HepG2 (cell line): ENCODE measurements around the gene LAMC1. TPM values are rescaled to one million over a fixed set of nuclear protein-coding genes. Genes with fewer than 3 reads are reported as not detected.

Experiments used
- ATAC-seq: fragments of 200-7000 bp; cut with Tn5 transposase; 3 replicates; pipeline ENCODE4 v1.9.1; 2020; ENCODE audit warnings: mild to moderate bottlenecking, moderate library complexity
- BruUV-seq: library from RNA; stranded (reverse); fragments of 400-500 nt; replicated peaks from 2 replicates; lab custom pipeline; 2021; lab: Mats Ljungman, UMichigan
- CTCF ChIA-PET: fragments of 300-600 bp; formaldehyde crosslinking; extraction: SDS; loops from one replicate; lab custom pipeline; 2021; ENCODE audit warnings: low total read pairs, inconsistent platforms, low intra/inter-chr PET ratio; lab: Yijun Ruan, JAX
- POLR2A ChIA-PET: fragments of 350-600 bp; sonication (Branson Sonifier 250); formaldehyde crosslinking; loops from one replicate; lab custom pipeline; 2020; ENCODE audit warnings: antibody characterized with exemption, inconsistent platforms; lab: Yijun Ruan, JAX
- DNase-seq: peaks from one replicate; pipeline ENCODE4 v3.0.0-alpha.2; 2015; ENCODE audit warnings: low spot score
- FAIRE-seq: peaks from 3 replicates; lab custom pipeline; 2011; peaks lifted over from hg19 to GRCh38; lab: Jason Lieb, UNC
- H2AFZ ChIP-seq: one replicate; pipeline ENCODE4 v1.6.1; 2011; ENCODE audit warnings: low read length, inconsistent platforms
- H3K27ac ChIP-seq: fragments of 300-600 bp; 3 replicates; pipeline ENCODE4 v1.8.0; 2011; ENCODE audit warnings: mixed run types, mild to moderate bottlenecking, mixed read lengths, low read length, inconsistent platforms; ENCODE audit not compliant: insufficient read depth; ENCODE audit errors: extremely low read length
- H3K27me3 ChIP-seq, 2 experiments: fragments of 200-600 bp in 1 of 2; 2 replicates in 1 of 2; 3 replicates in 1 of 2; pipeline versions ENCODE4 v1.6.0 to v1.8.0; 2011; ENCODE audit warnings: low read length in 2 of 2, mild to moderate bottlenecking in 2 of 2, moderate library complexity in 2 of 2, inconsistent platforms in 1 of 2; ENCODE audit not compliant: insufficient read depth in 2 of 2, control insufficient read depth in 1 of 2
- H3K36me3 ChIP-seq, 2 experiments: fragments of 200-600 bp in 1 of 2; replicated peaks in 1 of 2; 2 replicates in 1 of 2; 3 replicates in 1 of 2; pipeline versions ENCODE4 v1.5.1 to v1.8.0; 2011; ENCODE audit warnings: low read length in 2 of 2, inconsistent platforms in 1 of 2; ENCODE audit not compliant: insufficient read depth in 2 of 2, control insufficient read depth in 1 of 2
- H3K4me1 ChIP-seq: 2 replicates; pipeline ENCODE4 v1.5.1; 2012; ENCODE audit warnings: low read length, inconsistent platforms; ENCODE audit not compliant: insufficient read depth
- H3K4me2 ChIP-seq: 2 replicates; pipeline ENCODE4 v1.6.0; 2011; ENCODE audit warnings: low read depth, low read length, inconsistent platforms
- H3K4me3 ChIP-seq, 3 experiments: fragments of 200-600 bp in 1 of 3; sonication (generic), shearing (Covaris generic) in 1 of 3; replicated peaks in 1 of 3; 2 replicates each; pipeline ENCODE4 v1.5.1; 2011 to 2016; ENCODE audit warnings: low read length in 3 of 3, inconsistent platforms in 2 of 3, low read depth in 2 of 3, mild to moderate bottlenecking in 2 of 3, control low read depth in 1 of 3, mixed read lengths in 1 of 3; ENCODE audit not compliant: insufficient read depth in 1 of 3
- H3K79me2 ChIP-seq: one replicate; pipeline ENCODE4 v1.6.1; 2011; ENCODE audit warnings: low read length, inconsistent platforms; ENCODE audit not compliant: insufficient read depth
- H3K9ac ChIP-seq: 2 replicates; pipeline ENCODE4 v1.6.0; 2011; ENCODE audit warnings: mild to moderate bottlenecking, low read depth, low read length, inconsistent platforms; ENCODE audit not compliant: insufficient read depth
- H3K9me3 ChIP-seq: 2 replicates; pipeline ENCODE4 v1.5.1; 2012; ENCODE audit warnings: mild to moderate bottlenecking, low read length
- H4K20me1 ChIP-seq: 2 replicates; pipeline ENCODE4 v1.6.0; 2011; ENCODE audit warnings: inconsistent platforms, mild to moderate bottlenecking, low read length, moderate library complexity; ENCODE audit not compliant: insufficient read depth
- ATF7 ChIP-seq, 2 experiments: fragments of 450-650 bp in 1 of 2; sonication (generic) in 1 of 2; formaldehyde crosslinking in 1 of 2; IDR thresholded peaks; 2 replicates each; pipeline versions ENCODE4 v1.4.0 to v1.6.1; 2016 to 2020; ENCODE audit warnings: antibody characterized with exemption in 1 of 2, mild to moderate bottlenecking in 1 of 2, missing genetic modification reagents in 1 of 2
- THYN1 ChIP-seq: sonication (generic); formaldehyde crosslinking; IDR thresholded peaks from 2 replicates; pipeline ENCODE4 v1.8.1; 2023; ENCODE audit warnings: low read depth, mild to moderate bottlenecking, moderate library complexity, missing genetic modification reagents, borderline replicate concordance
- ZKSCAN1 ChIP-seq: fragments of 150-350 bp; IDR thresholded peaks from 2 replicates; pipeline ENCODE4 v1.6.1; 2014; ENCODE audit warnings: low read length
- ZNF800 ChIP-seq: sonication (generic); formaldehyde crosslinking; IDR thresholded peaks from 2 replicates; pipeline ENCODE4 v1.4.0; 2020; ENCODE audit warnings: missing genetic modification reagents
- whole genome bisulfite sequencing: methylation state at CpG from one replicate; pipeline ENCODE4 v1.1.6; 2017; ENCODE audit warnings: low lambda C conversion rate; 5-methylcytosine and 5-hydroxymethylcytosine counted together
- in situ Hi-C: cut with HindIII; loops from 2 replicates; pipeline ENCODE4 v1.10.0; 2017; ENCODE audit warnings: low pct_unique_long_range_greater_than_20kb; ENCODE audit not compliant: extremely low pct_ligation_motif_present
- intact Hi-C: fragments of 100-400 bp; cut with micrococcal nuclease; formaldehyde crosslinking; loops from one replicate; pipeline ENCODE4 v1.10.0; 2022; ENCODE audit not compliant: unreplicated experiment
- polyA plus RNA-seq, 8 experiments: library from polyadenylated mRNA; depleted of rRNA in 3 of 8; stranded (reverse) in 7 of 8; unstranded in 1 of 8; fragments of >200 nt; fragmentation: Illumina TruSeq in 4 of 8; extraction: Trizol in 4 of 8; gene quantifications; 2 replicates each; pipeline versions ENCODE4 v1.2.1 to v1.2.3, GENCODE V29; 2011 to 2016; ENCODE audit warnings: low read depth in 4 of 8, missing spikeins in 1 of 8, mixed read lengths in 1 of 8; ENCODE audit not compliant: insufficient read depth in 1 of 8
- total RNA-seq, 5 experiments: library from RNA; depleted of rRNA; stranded (reverse); fragments of >200 nt; fragmentation: Illumina TruSeq; extraction: Trizol; gene quantifications; 2 replicates each; pipeline ENCODE4 v1.2.3, GENCODE V29; 2016; ENCODE audit warnings: low read depth in 1 of 5
- TF ChIP-seq, protein P1 (sequence below): sonication (generic); formaldehyde crosslinking; IDR thresholded peaks from 2 replicates; pipeline ENCODE4 v1.4.0; 2020; ENCODE audit warnings: missing genetic modification reagents

LAMC1 gene
- total and polyA plus RNA-seq, 2 of the 13 experiments (the other 11 are each of a cell fraction or from before 2014, with no cell fraction given): 58.5 to 137 TPM

DNA sequence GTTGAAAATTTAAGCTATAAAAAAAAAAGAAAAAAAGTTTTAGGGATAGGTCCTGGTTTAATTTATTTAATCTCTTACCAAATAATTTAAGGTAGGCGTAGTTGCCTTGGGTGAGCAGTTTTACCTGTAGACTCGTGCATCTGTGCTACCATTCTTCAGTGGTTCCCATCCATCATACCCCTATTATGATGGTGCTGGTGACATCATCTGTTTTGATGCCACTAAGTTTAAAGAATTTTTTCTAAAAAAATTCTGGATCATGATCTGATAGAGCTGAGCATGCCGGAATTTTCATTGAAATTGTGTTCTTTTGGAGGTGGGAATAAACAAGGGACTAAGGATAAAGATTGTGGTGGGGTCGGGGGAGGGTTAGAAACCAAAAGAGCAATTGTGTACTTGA, 15.7 kb downstream of the LAMC1 start:
- no peak for DNase-seq
- Histone ChIP-seq H3K4me1 (peaks cover 63% of the 10 kb centered on the region), H3K36me3 (no peaks in the 10 kb centered on the region; a peak in 1 of 5 replicates), H3K9ac (no peak overlapping the region), H3K4me3 (no peak overlapping the region), H3K4me2 (no peak overlapping the region), H3K27me3 (no peaks in the 10 kb centered on the region), H3K27ac (no peak overlapping the region), H2AFZ (no peak overlapping the region), H3K9me3 (no peaks in the 10 kb centered on the region), H3K79me2 (peaks cover 80% of the 10 kb centered on the region), H4K20me1 (peaks cover 3% of the 10 kb centered on the region)
- TF ChIP-seq ZKSCAN1 (no peak), ATF7 (IDR thresholded peaks at IDR 0.05) (0 out of 2 replicates have a peak, but pooled peaks have one; percentile 4), ATF7 (CRISPR knock-in tag; IDR thresholded peaks at IDR 0.05) (no peak), THYN1 (CRISPR knock-in tag) (no peak)
- TF ChIP-seq, protein P1, sequence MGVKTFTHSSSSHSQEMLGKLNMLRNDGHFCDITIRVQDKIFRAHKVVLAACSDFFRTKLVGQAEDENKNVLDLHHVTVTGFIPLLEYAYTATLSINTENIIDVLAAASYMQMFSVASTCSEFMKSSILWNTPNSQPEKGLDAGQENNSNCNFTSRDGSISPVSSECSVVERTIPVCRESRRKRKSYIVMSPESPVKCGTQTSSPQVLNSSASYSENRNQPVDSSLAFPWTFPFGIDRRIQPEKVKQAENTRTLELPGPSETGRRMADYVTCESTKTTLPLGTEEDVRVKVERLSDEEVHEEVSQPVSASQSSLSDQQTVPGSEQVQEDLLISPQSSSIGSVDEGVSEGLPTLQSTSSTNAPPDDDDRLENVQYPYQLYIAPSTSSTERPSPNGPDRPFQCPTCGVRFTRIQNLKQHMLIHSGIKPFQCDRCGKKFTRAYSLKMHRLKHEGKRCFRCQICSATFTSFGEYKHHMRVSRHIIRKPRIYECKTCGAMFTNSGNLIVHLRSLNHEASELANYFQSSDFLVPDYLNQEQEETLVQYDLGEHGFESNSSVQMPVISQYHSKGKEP (CRISPR knock-in tag): no peak
- ATAC-seq: no peak
- intact Hi-C loops: no loop called here
- no TSS peak for BruUV-seq
- ChIA-PET CTCF (no interaction called here), POLR2A (no interaction called here)
- 97% methylated on average over 4 of the region's 4 CpGs for WGBS
- in situ Hi-C loops: no loop called here
- FAIRE-seq: no peak

- 98% methylated on average over 4 of the region's 4 CpGs for WGBS
- Histone ChIP-seq H3K4me3 (no peak overlapping the region), H3K4me2 (no peak overlapping the region), H3K9me3 (no peaks in the 10 kb centered on the region), H3K27ac (no peak overlapping the region), H4K20me1 (peaks cover 3% of the 10 kb centered on the region), H3K36me3 (no peaks in the 10 kb centered on the region; a peak in 1 of 5 replicates), H3K9ac (no peak overlapping the region), H3K79me2 (peaks cover 82% of the 10 kb centered on the region), H3K4me1 (peaks cover 67% of the 10 kb centered on the region), H3K27me3 (no peaks in the 10 kb centered on the region), H2AFZ (no peak overlapping the region)
- no peak for TF ChIP-seq ZNF800 (CRISPR knock-in tag)
- DNase-seq (no peak), FAIRE-seq (no peak), ATAC-seq (no peak)
- intact Hi-C loops (no loop called here), in situ Hi-C loops (no loop called here)
- no TSS peak for BruUV-seq
- ChIA-PET CTCF (no interaction called here), POLR2A (no interaction called here)
Measured at GRCh38 chr1:183039330-183039729, 16.1 kb downstream of the LAMC1 start.
